Neural progenitor cell (in vitro differentiated cells): ENCODE data around the gene AUTS2.

ENCODE experiments used
- CTCF ChIP-seq: fragments of 200-600 bp; sonication (generic); IDR thresholded peaks from 2 replicates; pipeline ENCODE4 v1.5.1; 2017; ENCODE audit warnings: antibody characterized with exemption, mild to moderate bottlenecking
- EZH2 ChIP-seq: fragments of 200-600 bp; sonication (generic); IDR thresholded peaks from 2 replicates; pipeline ENCODE4 v1.6.1; 2017; ENCODE audit warnings: antibody characterized with exemption, mild to moderate bottlenecking, moderate library complexity

DNA sequence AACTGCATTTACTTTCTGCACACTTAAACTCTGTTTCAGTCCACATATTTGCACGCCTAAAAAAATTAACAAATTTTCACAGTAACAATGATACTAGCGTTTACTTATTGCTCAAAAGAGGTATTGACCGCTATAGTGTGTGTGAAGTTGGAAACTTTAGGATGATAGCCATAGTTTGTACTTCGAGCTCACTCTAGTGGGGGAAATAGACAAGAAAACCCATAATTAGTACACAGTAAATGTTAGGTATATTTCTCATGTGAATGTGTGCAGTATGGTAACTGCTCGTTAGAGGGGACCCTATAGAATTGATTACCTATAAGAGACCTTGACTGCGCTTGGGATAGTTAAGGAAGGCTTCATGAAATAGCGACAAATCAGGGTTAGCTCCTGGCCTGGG is 238.4 kb downstream of the AUTS2 start:
- TF ChIP-seq EZH2 (no peak), CTCF (no peak)
